Measurements from ENCODE around the gene KCNH2. TPM values are rescaled to one million over a fixed set of nuclear protein-coding genes. Genes with fewer than 3 reads are reported as not detected.

The KCNH2 gene
- total RNA-seq, 4 donors from 2014 or later: 29.8 to 71.7 (median 42.5) TPM

GRCh38 chr7:150947241-150947745, 30.8 kb downstream of the KCNH2 start:
- TF ChIP-seq EP300 (IDR thresholded peaks at IDR 0.05) (no peak), POLR2A (IDR thresholded peaks at IDR 0.05; ENCODE audit: low read depth) (no peak), POLR2AphosphoS5 (IDR thresholded peaks at IDR 0.05) (no peak), CTCF (IDR thresholded peaks at IDR 0.05) (no peak)
- WGBS: no CpG with 5 or more reads among the region's 31 CpGs
- no peak overlapping the region for H3K27ac ChIP-seq (replicated peaks in 1 of 4)
- H3K27me3 ChIP-seq: peaks cover 0 to 10% (median 0%) of the 10 kb centered on the region in 4 donors
- no peak overlapping the region for H3K4me3 ChIP-seq
- peaks cover 23 to 43% (median 27%) of the 10 kb centered on the region in 4 donors for H3K4me1 ChIP-seq
- DNase-seq (ENCODE audit: extremely low spot score): no peak
- intact Hi-C loops (cut with DNase I): no loop called here
- peaks cover 14 to 54% (median 43%) of the 10 kb centered on the region in 4 donors for H3K36me3 ChIP-seq
- no peaks in the 10 kb centered on the region for H3K9me3 ChIP-seq

- H3K36me3 ChIP-seq: peaks cover 13 to 48% (median 36%) of the 10 kb centered on the region in 4 donors
- H3K4me1 ChIP-seq: peaks cover 24 to 49% (median 33%) of the 10 kb centered on the region in 4 donors
- DNase-seq (ENCODE audit: extremely low spot score): no peak
- H3K9me3 ChIP-seq: no peaks in the 10 kb centered on the region
- H3K4me3 ChIP-seq: no peak overlapping the region
- H3K27ac ChIP-seq (replicated peaks in 1 of 4): peak overlapping the region in 3 of 4 donors; percentile 68 to 70 (median 70)
- intact Hi-C loops (cut with DNase I): no loop called here
- 84% methylated on average over 13 of the region's 27 CpGs for WGBS
- peaks cover 0 to 10% (median 0%) of the 10 kb centered on the region in 4 donors for H3K27me3 ChIP-seq
- no peak for TF ChIP-seq POLR2A (IDR thresholded peaks at IDR 0.05; ENCODE audit: low read depth)
- TF ChIP-seq CTCF (IDR thresholded peaks at IDR 0.05): no peak
- no peak for TF ChIP-seq POLR2AphosphoS5 (IDR thresholded peaks at IDR 0.05)
- no peak for TF ChIP-seq EP300 (IDR thresholded peaks at IDR 0.05)
Measured at GRCh38 chr7:150946421-150947240, 31.5 kb downstream of the KCNH2 start.

- no peak for DNase-seq (ENCODE audit: extremely low spot score)
- H3K27me3 ChIP-seq: peaks cover 0 to 10% (median 0%) of the 10 kb centered on the region in 4 donors
- no peak overlapping the region for H3K4me3 ChIP-seq
- peaks cover 24 to 53% (median 35%) of the 10 kb centered on the region in 4 donors for H3K4me1 ChIP-seq
- WGBS: 68% methylated on average over 16 of the region's 17 CpGs
- H3K36me3 ChIP-seq: peaks cover 6 to 41% (median 29%) of the 10 kb centered on the region in 4 donors
- peak overlapping the region; percentile 67 to 70 (median 69) for H3K27ac ChIP-seq (replicated peaks in 1 of 4)
- H3K9me3 ChIP-seq: no peaks in the 10 kb centered on the region
- intact Hi-C loops (cut with DNase I): no loop called here
- TF ChIP-seq POLR2A (IDR thresholded peaks at IDR 0.05; ENCODE audit: low read depth) (no peak), CTCF (IDR thresholded peaks at IDR 0.05) (no peak), EP300 (IDR thresholded peaks at IDR 0.05) (no peak), POLR2AphosphoS5 (IDR thresholded peaks at IDR 0.05) (peak in 1 of 2 donors; percentile 5)
Measured at GRCh38 chr7:150945853-150946420, 32.2 kb downstream of the KCNH2 start.

- 55% methylated on average over 12 of the region's 19 CpGs for WGBS
- TF ChIP-seq POLR2A (IDR thresholded peaks at IDR 0.05; ENCODE audit: low read depth): no peak
- TF ChIP-seq EP300 (IDR thresholded peaks at IDR 0.05): no peak
- no peak for TF ChIP-seq POLR2AphosphoS5 (IDR thresholded peaks at IDR 0.05)
- TF ChIP-seq CTCF (IDR thresholded peaks at IDR 0.05): no peak
- no peak for DNase-seq (ENCODE audit: extremely low spot score)
- Histone ChIP-seq H3K4me3 (no peak overlapping the region), H3K36me3 (peaks cover under 1 to 35% (median 23%) of the 10 kb centered on the region in 4 donors), H3K27ac (replicated peaks in 1 of 4) (peak overlapping the region; percentile 67 to 70 (median 69)), H3K9me3 (no peaks in the 10 kb centered on the region), H3K4me1 (peaks cover 24 to 53% (median 35%) of the 10 kb centered on the region in 4 donors), H3K27me3 (peaks cover 0 to 10% (median 0%) of the 10 kb centered on the region in 4 donors)
- intact Hi-C loops (cut with DNase I): no loop called here
Measured at GRCh38 chr7:150945171-150945852, 32.8 kb downstream of the KCNH2 start.
